B cell (primary cell): ENCODE results near the gene CCDC178. TPM values are rescaled to one million over a fixed set of nuclear protein-coding genes. Genes with fewer than 3 reads are reported as not detected.

Experiments used
- ATAC-seq: fragments of 200-7000 bp; cut with Tn5 transposase; one replicate; pipeline ENCODE4 v1.10.0; 2021; ENCODE audit warnings: low read depth, mild to moderate bottlenecking, moderate number of reproducible peaks, moderate library complexity
- CTCF ChIA-PET: fragments of 350-600 bp; sonication (Branson Sonifier 250); formaldehyde crosslinking; loops from one replicate; lab custom pipeline; 2021; ENCODE audit warnings: antibody characterized with exemption, inconsistent platforms; lab: Charles Lee
- POLR2A ChIA-PET: fragments of 350-600 bp; sonication (Branson Sonifier 250); formaldehyde crosslinking; loops from one replicate; lab custom pipeline; 2021; ENCODE audit warnings: antibody characterized with exemption; lab: Charles Lee
- DNase-seq: peaks from one replicate; pipeline ENCODE4 v3.0.0; 2013
- H2AFZ ChIP-seq: 2 replicates; pipeline ENCODE4 v1.6.1; 2012; ENCODE audit warnings: mild to moderate bottlenecking, low read depth, low read length; ENCODE audit not compliant: insufficient read depth, poor library complexity, severe bottlenecking
- H3K27ac ChIP-seq, 2 donors: 1 replicate in 1 of 2; 2 replicates in 1 of 2; pipeline ENCODE4 v1.5.1; 2012 to 2013; ENCODE audit warnings: low read length in 2 of 2, mild to moderate bottlenecking in 2 of 2, moderate library complexity in 1 of 2
- H3K27me3 ChIP-seq, 4 experiments: fragments of 200-600 bp in 1 of 4; sonication (generic) in 1 of 4; replicated peaks in 1 of 4; 1 replicate in 2 of 4; 2 replicates in 2 of 4; pipeline versions ENCODE4 v1.6.1 to v1.7.0; 2013 to 2016; ENCODE audit warnings: low read length in 3 of 4, mild to moderate bottlenecking in 2 of 4, mixed read lengths in 1 of 4, moderate library complexity in 1 of 4; ENCODE audit not compliant: insufficient read depth in 4 of 4, control insufficient read depth in 3 of 4; ENCODE audit errors: control extremely low read depth in 1 of 4
- H3K36me3 ChIP-seq, 2 experiments: replicated peaks in 1 of 2; 1 replicate in 1 of 2; 2 replicates in 1 of 2; pipeline versions ENCODE4 v1.6.1 to v1.7.1; 2013; ENCODE audit warnings: low read length in 1 of 2; ENCODE audit not compliant: insufficient read depth in 2 of 2, control insufficient read depth in 1 of 2; ENCODE audit errors: control extremely low read depth in 1 of 2, extremely low read depth in 1 of 2
- H3K4me1 ChIP-seq, 2 donors: fragments of 200-600 bp in 1 of 2; sonication (generic) in 1 of 2; 1 replicate in 1 of 2; 2 replicates in 1 of 2; pipeline versions ENCODE4 v1.5.1 to v1.6.1; 2013 to 2017; ENCODE audit warnings: low read length in 2 of 2; ENCODE audit not compliant: control insufficient read depth in 2 of 2, insufficient read depth in 2 of 2
- H3K4me2 ChIP-seq: replicated peaks from 2 replicates; pipeline ENCODE3; 2012; ENCODE audit warnings: mild to moderate bottlenecking, low read depth, low read length; ENCODE audit not compliant: poor library complexity, severe bottlenecking
- H3K4me3 ChIP-seq, 5 experiments: fragments of 200-600 bp in 1 of 5; sonication (generic) in 1 of 5; 1 replicate in 3 of 5; 2 replicates in 2 of 5; pipeline versions ENCODE4 v1.5.1 to v1.7.0; 2011 to 2016; ENCODE audit warnings: low read length in 4 of 5, mild to moderate bottlenecking in 4 of 5, low read depth in 2 of 5, control low read depth in 1 of 5, moderate library complexity in 1 of 5; ENCODE audit not compliant: insufficient read depth in 1 of 5; ENCODE audit errors: control extremely low read depth in 1 of 5, extremely low read depth in 1 of 5
- H3K79me2 ChIP-seq: fragments of 200-600 bp; sonication (generic); one replicate; pipeline ENCODE4 v1.6.0; 2016; ENCODE audit warnings: low read length; ENCODE audit not compliant: control insufficient read depth, insufficient read depth
- H3K9ac ChIP-seq: fragments of 200-600 bp; sonication (generic); 2 replicates; pipeline ENCODE4 v1.6.1; 2017; ENCODE audit warnings: mild to moderate bottlenecking, low read length, moderate library complexity
- H3K9me3 ChIP-seq, 3 donors: one replicate each; pipeline versions ENCODE4 v1.6.1 to v1.7.1; 2013; ENCODE audit warnings: low read length in 2 of 3; ENCODE audit not compliant: control insufficient read depth in 2 of 3, insufficient read depth in 1 of 3; ENCODE audit errors: control extremely low read depth in 1 of 3
- H4K20me1 ChIP-seq: 2 replicates; pipeline ENCODE4 v1.6.0; 2012; ENCODE audit warnings: mild to moderate bottlenecking, low read length; ENCODE audit not compliant: insufficient read depth, control insufficient read depth, poor library complexity, severe bottlenecking
- H3K27ac Mint-ChIP-seq: one replicate; pipeline ENCODE4 v1.8.0; 2021; ENCODE audit warnings: mixed read lengths
- H3K27me3 Mint-ChIP-seq: one replicate; pipeline ENCODE4 v1.8.0; 2021; ENCODE audit warnings: mixed read lengths
- H3K4me1 Mint-ChIP-seq: one replicate; pipeline ENCODE4 v1.8.0; 2021; ENCODE audit warnings: mixed read lengths
- H3K4me3 Mint-ChIP-seq: one replicate; pipeline ENCODE4 v1.8.0; 2021; ENCODE audit warnings: mixed read lengths
- H3K9me3 Mint-ChIP-seq: one replicate; pipeline ENCODE4 v1.8.0; 2022; ENCODE audit warnings: mixed read lengths; ENCODE audit not compliant: insufficient read depth
- EZH2 ChIP-seq: IDR thresholded peaks from 2 replicates; pipeline ENCODE4 v1.6.1; 2012; ENCODE audit warnings: borderline replicate concordance, low read depth, mild to moderate bottlenecking, moderate library complexity, low read length; ENCODE audit not compliant: insufficient read depth, poor library complexity, severe bottlenecking
- WGBS: methylation state at CpG from one replicate; pipeline ENCODE4 v1.1.5; 2013; ENCODE audit warnings: missing lambda C conversion rate; ENCODE audit not compliant: insufficient coverage; 5-methylcytosine and 5-hydroxymethylcytosine counted together
- intact Hi-C: fragments of 100-400 bp; cut with micrococcal nuclease; formaldehyde crosslinking; loops from one replicate; pipeline ENCODE4 v1.10.0; 2022
- polyA plus RNA-seq: library from polyadenylated mRNA; depleted of rRNA; stranded (reverse); fragments of >200 nt; gene quantifications from 2 replicates; pipeline ENCODE4 v1.2.3, GENCODE V29; 2012
- total RNA-seq, 2 donors: library from RNA; stranded (reverse); fragments of 120-200 nt in 1 of 2; gene quantifications; 1 replicate in 1 of 2; 2 replicates in 1 of 2; pipeline versions ENCODE4 v1.2.3 to v1.2.4, GENCODE V29; 2013 to 2022
- TF ChIP-seq, protein P1 (sequence below): fragments of 200-600 bp; IDR thresholded peaks from one replicate; pipeline ENCODE4 v1.8.0; 2022; ENCODE audit warnings: antibody characterized with exemption, mild to moderate bottlenecking

The CCDC178 gene
- total and polyA plus RNA-seq, 2 donors (not counting 1 experiment from before 2014, with no cell fraction given) = not detected

DNA sequence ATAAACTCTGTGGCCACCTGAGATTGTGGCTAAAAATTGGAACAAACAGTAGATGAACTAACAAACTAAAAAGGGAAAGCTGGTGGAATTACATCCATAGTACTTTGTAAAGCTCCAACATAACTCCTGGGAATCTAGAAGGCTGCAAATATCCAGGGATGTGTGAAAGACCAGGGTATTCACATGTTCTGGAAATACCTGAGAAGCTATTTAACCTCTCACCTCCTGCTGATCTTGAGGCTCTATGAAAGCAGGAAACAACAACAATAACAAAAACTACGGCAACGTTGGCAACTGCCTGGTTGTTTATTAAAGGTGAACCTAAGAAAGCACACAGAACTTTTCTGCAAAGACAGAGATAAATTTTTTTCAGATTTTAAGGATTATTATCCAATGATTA is 171.3 kb downstream of the CCDC178 start:
- no peaks in the 10 kb centered on the region for H3K27me3 Mint-ChIP-seq
- no peaks in the 10 kb centered on the region for H3K27me3 ChIP-seq
- H4K20me1 ChIP-seq = no peaks in the 10 kb centered on the region
- no peaks in the 10 kb centered on the region for H3K9me3 ChIP-seq
- H3K27ac ChIP-seq = no peak overlapping the region
- no peaks in the 10 kb centered on the region for H3K9me3 Mint-ChIP-seq
- H3K27ac Mint-ChIP-seq = no peak overlapping the region
- DNase-seq (no peak), ATAC-seq (no peak)
- intact Hi-C loops = no loop called here
- no peak overlapping the region for H3K4me2 ChIP-seq
- H3K36me3 ChIP-seq = no peaks in the 10 kb centered on the region
- H3K9ac ChIP-seq = no peak overlapping the region
- H2AFZ ChIP-seq = no peak overlapping the region
- H3K4me3 Mint-ChIP-seq = no peak overlapping the region
- no CpG with 5 or more reads among the region's 2 CpGs for WGBS
- no peaks in the 10 kb centered on the region for H3K4me1 ChIP-seq
- H3K79me2 ChIP-seq = no peaks in the 10 kb centered on the region
- no peak overlapping the region for H3K4me3 ChIP-seq
- CTCF ChIA-PET = no interaction called here
- POLR2A ChIA-PET = no interaction called here
- TF ChIP-seq, protein P1, sequence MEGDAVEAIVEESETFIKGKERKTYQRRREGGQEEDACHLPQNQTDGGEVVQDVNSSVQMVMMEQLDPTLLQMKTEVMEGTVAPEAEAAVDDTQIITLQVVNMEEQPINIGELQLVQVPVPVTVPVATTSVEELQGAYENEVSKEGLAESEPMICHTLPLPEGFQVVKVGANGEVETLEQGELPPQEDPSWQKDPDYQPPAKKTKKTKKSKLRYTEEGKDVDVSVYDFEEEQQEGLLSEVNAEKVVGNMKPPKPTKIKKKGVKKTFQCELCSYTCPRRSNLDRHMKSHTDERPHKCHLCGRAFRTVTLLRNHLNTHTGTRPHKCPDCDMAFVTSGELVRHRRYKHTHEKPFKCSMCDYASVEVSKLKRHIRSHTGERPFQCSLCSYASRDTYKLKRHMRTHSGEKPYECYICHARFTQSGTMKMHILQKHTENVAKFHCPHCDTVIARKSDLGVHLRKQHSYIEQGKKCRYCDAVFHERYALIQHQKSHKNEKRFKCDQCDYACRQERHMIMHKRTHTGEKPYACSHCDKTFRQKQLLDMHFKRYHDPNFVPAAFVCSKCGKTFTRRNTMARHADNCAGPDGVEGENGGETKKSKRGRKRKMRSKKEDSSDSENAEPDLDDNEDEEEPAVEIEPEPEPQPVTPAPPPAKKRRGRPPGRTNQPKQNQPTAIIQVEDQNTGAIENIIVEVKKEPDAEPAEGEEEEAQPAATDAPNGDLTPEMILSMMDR = no peak
- no peak for TF ChIP-seq EZH2
- no peaks in the 10 kb centered on the region for H3K4me1 Mint-ChIP-seq

DNA sequence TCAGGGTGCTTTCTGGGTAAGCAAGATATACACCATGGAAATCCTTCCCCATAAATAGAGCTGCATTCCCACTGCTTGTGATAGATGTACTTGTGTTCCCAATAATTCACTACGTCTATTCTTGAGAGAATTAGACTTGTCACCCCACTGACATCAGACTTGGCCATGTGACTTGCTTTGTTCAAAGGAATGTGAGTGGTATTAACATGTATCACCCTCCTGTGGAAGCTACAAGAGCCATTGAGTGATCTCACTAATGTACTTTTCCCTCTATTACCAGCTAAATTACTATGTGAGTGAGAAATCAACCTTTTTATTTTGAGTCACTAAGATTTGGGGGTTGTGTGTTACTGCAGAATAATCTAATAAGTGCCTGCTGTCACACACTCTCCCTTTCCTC is 176.0 kb downstream of the CCDC178 start:
- ATAC-seq = no peak
- Histone ChIP-seq H3K27me3 (no peaks in the 10 kb centered on the region), H3K27ac (no peak overlapping the region), H3K79me2 (no peaks in the 10 kb centered on the region), H3K4me2 (no peak overlapping the region), H3K4me1 (no peaks in the 10 kb centered on the region), H2AFZ (no peak overlapping the region), H3K36me3 (no peaks in the 10 kb centered on the region), H3K4me3 (no peak overlapping the region), H4K20me1 (no peaks in the 10 kb centered on the region), H3K9me3 (no peaks in the 10 kb centered on the region), H3K9ac (no peak overlapping the region)
- no CpG with 5 or more reads among the region's 1 CpG for WGBS
- H3K4me1 Mint-ChIP-seq = no peaks in the 10 kb centered on the region
- POLR2A ChIA-PET = no interaction called here
- no peak overlapping the region for H3K4me3 Mint-ChIP-seq
- TF ChIP-seq, protein P1 = no peak
- TF ChIP-seq EZH2 = no peak
- no peak for DNase-seq
- intact Hi-C loops = no loop called here
- CTCF ChIA-PET = no interaction called here
- H3K27ac Mint-ChIP-seq = no peak overlapping the region
- no peaks in the 10 kb centered on the region for H3K9me3 Mint-ChIP-seq
- H3K27me3 Mint-ChIP-seq = no peaks in the 10 kb centered on the region
